K562 (cell line): ENCODE measurements around the gene PHPT1. TPM values are rescaled to one million over a fixed set of nuclear protein-coding genes. Genes with fewer than 3 reads are reported as not detected.

Experiments
- ARID3A ChIP-seq: IDR thresholded peaks from 2 replicates; pipeline ENCODE4 v1.6.1; 2012; ENCODE audit warnings: low read depth, low read length, improper control_type of control experiment, borderline replicate concordance
- BCL6 ChIP-seq: fragments of 250-450 bp; sonication (Bioruptor Pico); IDR thresholded peaks from 2 replicates; pipeline ENCODE4 v1.4.0; 2020
- CREB1 ChIP-seq, 2 experiments: sonication (generic) in 1 of 2; formaldehyde crosslinking in 1 of 2; IDR thresholded peaks; 2 replicates each; pipeline versions ENCODE4 v1.6.1 to v1.8.0; 2012 to 2022; ENCODE audit warnings: inconsistent platforms in 1 of 2, mild to moderate bottlenecking in 1 of 2, missing genetic modification reagents in 1 of 2, moderate library complexity in 1 of 2
- EGR1 ChIP-seq: fragments of 450-650 bp; conservative IDR thresholded peaks from 2 replicates; pipeline ENCODE4 v1.6.1; 2017; ENCODE audit warnings: mild to moderate bottlenecking
- EZH2 ChIP-seq: IDR thresholded peaks from 2 replicates; pipeline ENCODE4 v1.6.1; 2012; ENCODE audit warnings: low read depth, mild to moderate bottlenecking, inconsistent platforms, low read length, borderline replicate concordance
- FOXP1 ChIP-seq: sonication (generic); formaldehyde crosslinking; IDR thresholded peaks from 2 replicates; pipeline ENCODE4 v1.8.0; 2022; ENCODE audit warnings: mild to moderate bottlenecking, missing genetic modification reagents
- GATAD2B ChIP-seq: fragments of 450-650 bp; IDR thresholded peaks from 2 replicates; pipeline ENCODE4 v1.6.1; 2017; ENCODE audit warnings: mild to moderate bottlenecking, borderline replicate concordance
- GTF2B ChIP-seq: IDR thresholded peaks from 2 replicates; pipeline ENCODE4 v1.6.1; 2011; ENCODE audit not compliant: insufficient read length; ENCODE audit errors: extremely low read depth
- POLR2H ChIP-seq: IDR thresholded peaks from 2 replicates; pipeline ENCODE4 v1.6.1; 2016; ENCODE audit warnings: missing genetic modification characterization, low read depth, mild to moderate bottlenecking, control low read depth, missing compliant biosample characterization, moderate library complexity
- PPARD ChIP-seq: fragments of 250-450 bp; sonication (Bioruptor Pico); IDR thresholded peaks from 2 replicates; pipeline ENCODE4 v1.8.0; 2022; ENCODE audit warnings: inconsistent platforms, mild to moderate bottlenecking, moderate library complexity
- RFX7 ChIP-seq: fragments of 250-450 bp; sonication (Bioruptor Pico); IDR thresholded peaks from 2 replicates; pipeline ENCODE4 v1.5.1; 2021; ENCODE audit warnings: mild to moderate bottlenecking
- SAFB ChIP-seq: fragments of 200-400 bp; formaldehyde crosslinking; IDR thresholded peaks from 2 replicates; pipeline ENCODE4 v1.6.1; 2017; ENCODE audit warnings: low read depth, low read length, borderline replicate concordance
- SMARCB1 ChIP-seq: IDR thresholded peaks from 2 replicates; pipeline ENCODE4 v1.6.1; 2011; ENCODE audit warnings: improper control_type of control experiment, low read depth; ENCODE audit not compliant: insufficient read length
- TRIM25 ChIP-seq: fragments of 450-650 bp; IDR thresholded peaks from 2 replicates; pipeline ENCODE4 v1.7.0; 2016; ENCODE audit warnings: borderline replicate concordance
- U2AF2 ChIP-seq: fragments of 200-400 bp; formaldehyde crosslinking; optimal IDR thresholded peaks from 2 replicates; pipeline ENCODE3; 2017; ENCODE audit warnings: low read depth, mild to moderate bottlenecking, low read length
- USF2 ChIP-seq: sonication (generic); formaldehyde crosslinking; IDR thresholded peaks from 2 replicates; pipeline ENCODE4 v1.5.0; 2020; ENCODE audit warnings: missing genetic modification reagents
- XRCC4 ChIP-seq: IDR thresholded peaks from one replicate; pipeline ENCODE4 v1.6.1; 2011; ENCODE audit not compliant: insufficient read depth, insufficient read length; ENCODE audit errors: extremely low read depth
- ZKSCAN3 ChIP-seq: fragments of 250-450 bp; sonication (Bioruptor Pico); IDR thresholded peaks from 2 replicates; pipeline ENCODE4 v1.4.0; 2020
- ZNF24 ChIP-seq: fragments of 450-650 bp; IDR thresholded peaks from 2 replicates; pipeline ENCODE4 v1.6.1; 2016
- ZNF274 ChIP-seq: IDR thresholded peaks from 2 replicates; pipeline ENCODE4 v1.6.1; 2011; ENCODE audit warnings: low read depth, mild to moderate bottlenecking, low read length, moderate library complexity, borderline replicate concordance
- ZNF311 ChIP-seq: fragments of 250-450 bp; sonication (Bioruptor Pico); IDR thresholded peaks from 2 replicates; pipeline ENCODE4 v1.4.0; 2020; ENCODE audit warnings: mild to moderate bottlenecking, moderate library complexity
- ZNF449 ChIP-seq: fragments of 250-450 bp; sonication (Bioruptor Pico); IDR thresholded peaks from 2 replicates; pipeline ENCODE4 v1.8.0; 2022; ENCODE audit warnings: moderate library complexity, mild to moderate bottlenecking, inconsistent platforms
- ZNF76 ChIP-seq: fragments of 250-450 bp; sonication (Bioruptor Pico); IDR thresholded peaks from 2 replicates; pipeline ENCODE4 v1.4.0; 2020; ENCODE audit warnings: mild to moderate bottlenecking, moderate library complexity, borderline replicate concordance
- polyA plus RNA-seq, 8 experiments: library from polyadenylated mRNA; depleted of rRNA in 4 of 8; stranded (reverse) in 5 of 8; unstranded in 3 of 8; fragments of >200 nt; fragmentation: Nextera tagmentation in 2 of 8; fragmentation: Illumina TruSeq in 1 of 8; extraction: Ambion mirVana in 2 of 8; extraction: Trizol in 1 of 8; gene quantifications; 2 replicates each; pipeline versions ENCODE4 v1.2.1 to v1.2.3, GENCODE V29; 2011 to 2014; ENCODE audit warnings: inconsistent platforms in 1 of 8, missing spikeins in 1 of 8
- total RNA-seq, 7 experiments: library from RNA; depleted of rRNA in 6 of 7; stranded (reverse); fragments of >200 nt in 6 of 7; fragmentation: Illumina TruSeq in 2 of 7; extraction: Trizol in 2 of 7; gene quantifications; 2 replicates each; pipeline versions ENCODE4 v1.2.1 to v1.2.3, GENCODE V29; 2011 to 2021; ENCODE audit warnings: low replicate concordance in 1 of 7

Gene PHPT1
- total and polyA plus RNA-seq, 9 of the 15 experiments (the other 6 are each of a cell fraction or from before 2014, with no cell fraction given): 20.9 to 166 (median 129) TPM

- TF ChIP-seq TRIM25: no peak
- TF ChIP-seq GATAD2B: no peak
- TF ChIP-seq POLR2H (tag): no peak
- no peak for TF ChIP-seq ZNF311
- TF ChIP-seq USF2 (CRISPR knock-in tag): no peak
- TF ChIP-seq EGR1: peak; percentile 54
- TF ChIP-seq CREB1 (IDR thresholded peaks at IDR 0.05): peak; percentile 88
- TF ChIP-seq CREB1 (CRISPR knock-in tag; IDR thresholded peaks at IDR 0.05): peak; percentile 87
- TF ChIP-seq XRCC4: no peak
- TF ChIP-seq FOXP1: no peak
- no peak for TF ChIP-seq GTF2B
- TF ChIP-seq ZNF76 (CRISPR knock-in tag): 0 out of 2 replicates have a peak, but pooled peaks have one; percentile 60
- TF ChIP-seq ARID3A: peak; percentile 91; the same call in 1 of the 2 replicates
- TF ChIP-seq SMARCB1: no peak
- TF ChIP-seq PPARD (CRISPR knock-in tag): no peak
- TF ChIP-seq EZH2: no peak
- no peak for TF ChIP-seq ZNF274
- no peak for TF ChIP-seq U2AF2
- TF ChIP-seq SAFB: peak; percentile 83
- no peak for TF ChIP-seq ZNF449 (CRISPR knock-in tag)
- TF ChIP-seq RFX7: no peak
- no peak for TF ChIP-seq ZNF24
- TF ChIP-seq ZKSCAN3 (CRISPR knock-in tag): no peak
- no peak for TF ChIP-seq BCL6 (CRISPR knock-in tag)
Observed at GRCh38 chr9:136885950-136886578, 36.9 kb downstream of the PHPT1 start, which contains the start of gene TRAF2 (continued).
